Activated naive CD4-positive, alpha-beta T cell treated with anti-CD3 and anti-CD28 coated beads, Interleukin-2, amount 50 U/mL, for 72 hours (primary cell): ENCODE results near the gene B3GNT9. TPM values are rescaled to one million over a fixed set of nuclear protein-coding genes. Genes with fewer than 3 reads are reported as not detected.

Source experiments
- ATAC-seq, 2 donors: fragments of 150-1000 bp; cut with Tn5 transposase; 2 replicates each; pipeline ENCODE4 v1.10.0; 2021; ENCODE audit warnings: mild to moderate bottlenecking in 2 of 2, moderate library complexity in 2 of 2
- DNase-seq, 2 donors: peaks; one replicate each; pipeline ENCODE4 v3.0.0; 2021 to 2022; ENCODE audit warnings: low spot score in 2 of 2
- H3K27ac Mint-ChIP-seq, 2 donors: one replicate each; pipeline ENCODE4 v1.8.0; 2022; ENCODE audit warnings: mild to moderate bottlenecking in 2 of 2, mixed read lengths in 2 of 2
- H3K36me3 Mint-ChIP-seq, 2 donors: one replicate each; pipeline ENCODE4 v1.8.0; 2022; ENCODE audit warnings: mixed read lengths in 2 of 2
- H3K9me3 Mint-ChIP-seq, 2 donors: one replicate each; pipeline ENCODE4 v1.8.0; 2022; ENCODE audit warnings: mixed read lengths in 2 of 2
- total RNA-seq, 2 donors: library from RNA; stranded (reverse); gene quantifications; one replicate each; pipeline ENCODE4 v1.2.3, GENCODE V29; 2022

B3GNT9 gene
- total RNA-seq, 2 donors from 2014 or later = 3.2 to 4.7 TPM

DNA sequence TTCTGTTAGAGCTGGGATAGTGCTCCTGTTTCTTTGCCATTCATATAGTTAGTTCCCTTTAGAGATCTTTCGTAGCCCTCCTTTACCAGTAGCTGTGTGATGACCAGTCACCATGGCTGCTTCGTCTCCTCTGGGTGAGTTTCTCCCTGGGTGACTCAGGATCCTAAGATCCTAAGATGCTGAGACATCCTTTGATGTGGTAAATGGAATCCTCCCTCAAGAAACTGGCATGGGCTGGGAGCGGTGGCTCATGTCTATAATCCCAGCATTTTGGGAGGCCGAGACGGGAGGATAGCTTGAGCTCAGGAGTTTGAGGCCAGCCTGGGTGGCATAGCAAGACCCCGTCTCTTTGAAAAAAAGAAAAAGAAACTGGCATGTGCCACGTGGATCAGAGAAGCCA lies 35.2 kb downstream of the B3GNT9 start:
- no peak for DNase-seq
- Mint-ChIP-seq H3K9me3 (no peaks in the 10 kb centered on the region), H3K36me3 (peaks cover under 1% of the 10 kb centered on the region in 2 donors), H3K27ac (peak overlapping the region in 1 of 2 donors; percentile 4)
- no peak for ATAC-seq

- DNase-seq (no peak), ATAC-seq (no peak)
- no peaks in the 10 kb centered on the region for H3K9me3 Mint-ChIP-seq
- no peak overlapping the region for H3K27ac Mint-ChIP-seq
- peaks cover 7% of the 10 kb centered on the region in 2 donors for H3K36me3 Mint-ChIP-seq
These were observed 36.0 kb downstream of the B3GNT9 start for GRCh38 chr16:67114793-67115192.

DNA sequence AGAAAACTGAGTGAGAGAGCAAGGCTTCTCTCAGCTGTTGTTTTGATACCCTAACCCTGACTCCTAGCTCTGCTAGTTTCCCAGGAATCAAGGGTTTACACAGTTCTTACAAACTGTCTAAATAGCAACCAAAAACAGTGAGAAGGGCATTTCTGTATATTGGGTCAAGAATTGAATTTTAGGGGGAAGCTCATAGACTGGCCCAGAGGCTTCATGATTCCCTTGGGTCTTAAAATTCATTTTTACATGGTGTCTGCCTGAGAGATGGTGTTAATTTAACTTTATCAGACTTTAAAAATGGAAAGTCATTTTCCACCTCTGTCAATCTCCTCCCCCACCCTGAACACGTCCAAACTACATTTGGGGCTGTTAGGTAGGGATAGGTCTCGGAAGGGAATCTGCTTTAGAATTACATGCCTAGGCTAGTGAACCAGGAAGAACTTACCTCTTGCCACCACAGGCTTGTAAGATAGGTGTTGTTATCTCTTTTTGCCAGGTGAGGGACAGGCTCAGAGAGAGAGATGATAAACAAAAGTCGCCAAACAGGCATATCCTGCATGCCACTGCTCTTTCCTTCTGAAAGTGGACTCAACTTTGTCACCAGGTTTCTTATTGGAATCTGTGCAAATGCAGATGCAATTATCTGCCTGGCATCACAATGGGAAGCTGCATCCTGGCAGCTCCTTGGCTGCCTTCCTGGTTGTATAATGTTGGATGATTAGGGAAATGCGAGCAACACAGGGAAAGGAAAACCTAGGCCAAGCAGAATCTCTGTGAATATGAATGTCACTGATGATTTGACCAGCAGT lies 38.0 kb downstream of the B3GNT9 start:
- DNase-seq (no peak), ATAC-seq (no peak)
- Mint-ChIP-seq H3K9me3 (no peaks in the 10 kb centered on the region), H3K27ac (peak overlapping the region in 1 of 2 donors; percentile 28), H3K36me3 (peaks cover 7% of the 10 kb centered on the region in 2 donors)

DNA sequence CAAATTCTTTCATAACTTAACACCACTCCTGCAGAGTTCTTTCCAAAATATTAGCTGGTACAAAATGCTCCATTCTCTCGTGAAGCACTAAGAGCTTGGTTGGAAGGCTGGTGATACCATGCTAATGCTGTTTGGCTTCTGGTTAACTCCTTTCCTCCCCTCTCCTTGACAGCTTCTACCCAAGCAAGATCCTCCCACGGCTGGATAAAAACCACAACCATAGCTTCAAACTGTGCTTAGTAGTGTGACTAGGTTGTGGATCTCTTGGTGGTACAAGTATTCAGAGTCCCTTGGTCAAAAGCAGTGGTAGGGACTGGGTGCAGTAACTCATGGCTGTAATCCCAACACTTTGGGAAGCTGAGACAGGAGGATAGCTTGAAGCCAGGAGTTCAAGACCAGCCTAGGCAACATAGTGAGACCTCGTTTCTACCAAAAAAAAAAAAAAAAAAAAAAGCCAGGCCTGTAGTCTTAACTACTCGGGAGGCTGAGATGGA lies 38.8 kb downstream of the B3GNT9 start:
- no peak for DNase-seq
- no peaks in the 10 kb centered on the region for H3K9me3 Mint-ChIP-seq
- ATAC-seq = no peak
- peaks cover 7% of the 10 kb centered on the region in 2 donors for H3K36me3 Mint-ChIP-seq
- peak overlapping the region in 1 of 2 donors; percentile 28 for H3K27ac Mint-ChIP-seq

DNA sequence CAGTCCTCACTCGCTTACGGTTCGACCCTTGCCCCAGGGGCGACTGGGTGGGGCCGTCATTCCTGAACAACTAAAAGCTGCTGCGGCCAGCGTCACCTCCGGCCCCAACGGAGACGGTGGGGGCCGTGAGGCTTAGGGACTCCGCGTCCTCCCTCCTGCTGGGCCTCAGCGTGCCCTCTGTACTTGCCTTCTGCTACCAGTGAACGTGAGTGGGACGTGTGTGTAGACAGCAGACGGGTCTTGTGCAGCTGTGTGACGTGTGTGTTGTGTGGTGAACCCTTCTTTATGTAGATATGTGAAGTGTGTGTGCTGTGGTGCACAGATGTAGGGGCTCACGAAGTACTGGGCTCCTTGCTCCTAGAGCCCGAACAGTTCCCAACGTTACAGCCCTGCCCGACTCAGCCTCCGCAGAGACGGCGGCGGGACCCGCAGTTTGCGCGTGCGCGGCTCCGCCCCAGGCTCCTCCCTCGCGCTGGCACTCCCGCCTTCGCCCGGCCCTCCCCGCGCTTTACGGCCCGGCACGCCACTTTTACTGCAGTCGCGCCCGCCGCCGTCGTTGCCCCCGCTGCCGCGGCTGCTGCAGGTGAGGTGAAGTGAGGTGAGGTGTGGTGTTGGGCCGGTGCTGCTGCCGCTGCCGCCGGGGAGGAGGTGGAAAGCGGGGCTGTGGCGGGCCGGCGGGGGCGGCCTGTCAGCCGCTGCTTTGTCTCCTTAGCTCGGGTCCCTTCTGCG lies 41.2 kb downstream of the B3GNT9 start, which contains the start of gene PHAF1:
Gene PHAF1, plus strand, starts transcription at position 535 of the 729 bp plus-strand sequence. CDS start 235 bp downstream, outside the sequence.
- ATAC-seq (peak; percentile 90 to 92), DNase-seq (peak; percentile 95 to 99)
- H3K36me3 Mint-ChIP-seq = peaks cover 7% of the 10 kb centered on the region in 2 donors
- H3K9me3 Mint-ChIP-seq = no peaks in the 10 kb centered on the region
- H3K27ac Mint-ChIP-seq = peak within 1 kb of the TSS; percentile 89 to 90

DNA sequence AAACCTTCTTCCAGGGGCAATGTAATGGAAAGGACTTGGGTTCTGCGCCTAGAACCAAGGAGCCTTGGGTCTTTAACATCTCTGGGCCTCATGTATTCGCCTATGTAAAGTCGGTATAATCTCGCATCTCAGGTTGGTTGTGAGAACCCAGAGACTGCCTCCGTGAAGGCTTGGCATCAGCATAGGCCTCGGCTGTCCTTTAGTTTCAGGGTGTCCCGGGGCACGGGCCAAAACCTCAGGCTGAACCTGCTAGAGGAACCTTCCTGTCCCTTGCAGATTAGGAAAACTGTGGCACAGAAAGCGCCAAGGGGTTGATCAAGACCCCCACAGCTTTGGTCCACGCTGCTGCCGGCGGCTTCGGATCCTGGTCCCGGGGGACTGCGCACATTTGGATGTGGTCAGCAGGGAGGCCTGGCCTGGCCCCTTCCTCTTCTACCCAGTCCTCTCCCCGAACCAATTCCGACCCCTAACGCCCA lies 41.8 kb downstream of the B3GNT9 start:
- no peak for ATAC-seq
- peak overlapping the region in 1 of 2 donors; percentile 89 for H3K27ac Mint-ChIP-seq

DNA sequence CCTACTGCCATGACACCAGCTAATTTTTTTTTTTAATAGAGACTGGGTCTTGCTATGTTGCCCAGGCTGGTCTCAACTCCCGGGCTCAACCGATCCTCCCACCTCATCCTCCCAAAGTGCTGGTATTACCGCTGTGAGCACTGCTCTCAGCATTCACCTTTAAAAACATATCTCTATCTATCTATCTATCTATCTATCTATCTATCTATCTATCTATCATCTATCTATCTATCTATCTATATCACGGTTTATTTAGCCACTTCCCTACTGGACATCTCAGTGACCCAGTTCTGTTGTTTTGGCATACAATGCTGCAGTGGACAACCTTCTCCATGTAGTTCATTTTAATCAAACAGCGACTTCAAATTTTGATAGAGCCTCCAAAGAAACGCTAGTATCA lies 42.3 kb downstream of the B3GNT9 start:
- H3K9me3 Mint-ChIP-seq = no peaks in the 10 kb centered on the region
- no peak for ATAC-seq
- H3K27ac Mint-ChIP-seq = peak overlapping the region in 1 of 2 donors; percentile 68
- DNase-seq = no peak
- H3K36me3 Mint-ChIP-seq = peaks cover 7% of the 10 kb centered on the region in 2 donors

More for the DNA sequence above, 41.8 kb downstream of the B3GNT9 start:
- Mint-ChIP-seq H3K36me3 (peaks cover 7% of the 10 kb centered on the region in 2 donors), H3K9me3 (no peaks in the 10 kb centered on the region)
- no peak for DNase-seq

DNA sequence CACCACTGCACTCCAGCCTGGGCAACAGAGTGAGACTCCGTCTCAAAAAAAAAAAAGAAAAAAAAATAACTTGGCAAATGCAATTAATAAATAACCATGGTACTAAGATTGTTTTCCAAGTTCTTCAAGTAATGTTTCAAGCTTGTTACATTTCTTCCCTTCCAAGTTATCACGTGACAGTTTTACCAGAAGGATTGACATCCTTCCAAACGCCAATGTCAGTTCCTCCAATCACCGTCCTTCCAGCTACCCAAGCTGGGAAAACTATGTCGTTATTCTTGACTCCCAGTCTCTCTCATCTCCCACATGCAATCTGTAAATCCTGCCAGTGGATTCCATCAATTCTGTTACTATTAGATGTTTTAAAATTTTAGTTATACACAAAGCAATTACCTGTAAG lies 44.9 kb downstream of the B3GNT9 start:
- no peaks in the 10 kb centered on the region for H3K9me3 Mint-ChIP-seq
- peak overlapping the region in 1 of 2 donors; percentile 21 for H3K27ac Mint-ChIP-seq
- DNase-seq (no peak), ATAC-seq (no peak)
- peaks cover 7% of the 10 kb centered on the region in 2 donors for H3K36me3 Mint-ChIP-seq

DNA sequence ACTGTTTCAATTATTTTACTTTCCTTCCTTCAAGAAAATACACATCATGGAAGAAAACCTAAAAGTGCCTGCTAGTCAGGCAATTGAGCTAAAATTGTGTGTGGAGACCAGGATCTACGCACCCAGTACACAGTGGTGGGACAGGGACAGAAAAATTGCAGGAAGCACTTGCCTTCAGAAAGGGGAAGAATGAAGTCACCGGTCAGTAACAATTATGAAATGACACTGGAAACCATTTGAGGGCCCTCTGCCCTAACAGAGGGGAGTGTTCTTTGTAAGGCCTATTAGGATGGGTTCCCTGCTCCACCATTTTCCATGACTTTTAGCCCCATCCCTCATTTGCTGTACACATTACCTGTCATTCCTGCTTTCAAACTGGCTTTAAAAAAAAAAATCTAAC lies 45.6 kb downstream of the B3GNT9 start:
- H3K36me3 Mint-ChIP-seq = peaks cover 3% of the 10 kb centered on the region in 2 donors
- no peaks in the 10 kb centered on the region for H3K9me3 Mint-ChIP-seq
- DNase-seq = no peak

GRCh38 chr16:67104845-67105244 lies 46.0 kb downstream of the B3GNT9 start:
- no peaks in the 10 kb centered on the region for H3K36me3 Mint-ChIP-seq
- ATAC-seq (no peak), DNase-seq (no peak)
- no peak overlapping the region for H3K27ac Mint-ChIP-seq
- H3K9me3 Mint-ChIP-seq = no peaks in the 10 kb centered on the region

More for the DNA sequence above, 45.6 kb downstream of the B3GNT9 start:
- ATAC-seq = no peak
- peak overlapping the region in 1 of 2 donors; percentile 21 for H3K27ac Mint-ChIP-seq

DNA sequence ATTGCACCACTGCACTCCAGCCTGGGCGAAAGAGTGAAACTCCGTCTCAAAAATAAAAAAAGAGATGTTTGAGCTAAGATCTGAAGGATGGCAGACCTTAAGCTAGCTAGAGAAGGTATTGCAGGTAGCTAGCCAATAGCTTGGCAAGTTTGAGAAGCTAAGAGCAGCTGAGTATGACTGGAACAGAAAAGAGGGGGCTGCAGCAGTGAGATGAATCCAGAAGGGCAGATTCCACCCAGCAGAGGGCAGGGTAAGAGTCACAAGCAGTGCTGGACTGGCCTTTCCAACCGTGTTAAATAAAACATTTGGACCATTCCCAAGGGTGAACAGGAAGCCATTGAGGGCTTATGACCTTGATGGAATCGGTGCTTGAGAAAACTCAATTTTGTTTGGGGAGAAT lies 46.7 kb downstream of the B3GNT9 start:
- Mint-ChIP-seq H3K27ac (no peak overlapping the region), H3K9me3 (no peaks in the 10 kb centered on the region), H3K36me3 (no peaks in the 10 kb centered on the region)
- ATAC-seq (no peak), DNase-seq (no peak)

- ATAC-seq = peak; percentile 96 to 97
- peak in 1 of 2 donors; percentile 24 for DNase-seq
- Mint-ChIP-seq H3K27ac (peak overlapping the region; percentile 68 to 69), H3K9me3 (no peaks in the 10 kb centered on the region), H3K36me3 (no peaks in the 10 kb centered on the region)
These were observed 49.3 kb downstream of the B3GNT9 start for GRCh38 chr16:67101311-67102082.

DNA sequence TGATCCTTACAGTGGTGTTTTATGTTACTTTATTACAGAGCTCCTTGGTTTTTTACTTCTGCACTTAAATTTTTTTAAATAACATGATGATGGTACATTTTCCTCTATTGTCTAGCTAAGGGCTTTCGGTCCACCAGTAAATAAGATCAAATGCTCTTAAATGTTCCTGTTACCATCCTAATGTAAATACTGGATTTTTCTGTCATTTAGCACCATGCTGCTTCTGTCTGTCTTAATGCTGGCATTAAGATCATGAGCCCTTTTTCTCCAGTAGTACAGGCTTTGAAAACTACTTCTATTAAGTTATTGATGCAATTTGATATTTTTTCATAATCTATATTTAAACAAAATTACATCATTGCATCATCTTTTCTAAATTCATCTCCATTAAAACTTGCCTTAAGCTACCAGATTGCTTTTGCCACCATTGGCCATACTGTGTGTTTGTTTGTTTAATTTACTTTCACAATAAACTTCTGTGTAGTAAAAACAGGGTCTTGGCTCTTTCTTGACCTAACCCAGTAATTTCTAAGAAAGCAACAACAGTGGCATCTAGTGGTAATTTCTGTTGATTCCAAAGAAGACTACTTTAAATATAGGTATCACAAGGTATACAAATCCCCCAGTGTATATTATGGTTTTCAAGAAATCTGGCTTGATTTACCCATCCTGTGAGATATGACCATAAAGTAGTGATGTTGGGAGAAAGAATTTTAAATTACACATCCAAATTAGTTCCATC lies 50.1 kb downstream of the B3GNT9 start:
- Mint-ChIP-seq H3K9me3 (no peaks in the 10 kb centered on the region), H3K36me3 (no peaks in the 10 kb centered on the region), H3K27ac (peak overlapping the region in 1 of 2 donors; percentile 69)
- DNase-seq = no peak
- peak in 1 of 2 donors; percentile 9 for ATAC-seq

- Mint-ChIP-seq H3K36me3 (no peaks in the 10 kb centered on the region), H3K27ac (no peak overlapping the region), H3K9me3 (no peaks in the 10 kb centered on the region)
- DNase-seq (no peak), ATAC-seq (no peak)
These were observed 52.2 kb downstream of the B3GNT9 start for GRCh38 chr16:67098599-67098998.
